H9 (cell line): ENCODE data around the gene FMN1. TPM values are rescaled to one million over a fixed set of nuclear protein-coding genes. Genes with fewer than 3 reads are reported as not detected.
"Not testable (repeated sequence)": the region's sequence is repeated elsewhere in the genome, so short reads cannot be mapped to it uniquely, and the experiment has no call there.

ENCODE experiments used
- DNase-seq: peaks from one replicate; pipeline ENCODE4 v3.0.0-alpha.2; 2017
- H2AFZ ChIP-seq: one replicate; pipeline ENCODE4 v1.6.1; 2013; ENCODE audit warnings: mild to moderate bottlenecking, low read length, control low read depth, moderate library complexity
- H2AK5ac ChIP-seq: 2 replicates; pipeline ENCODE4 v1.6.1; 2013; ENCODE audit warnings: low read length, control low read depth, mixed read lengths; ENCODE audit not compliant: insufficient read length
- H2BK120ac ChIP-seq: one replicate; pipeline ENCODE4 v1.6.1; 2013; ENCODE audit warnings: low read depth, mild to moderate bottlenecking, low read length, control low read depth, inconsistent platforms; ENCODE audit not compliant: poor library complexity, severe bottlenecking
- H2BK12ac ChIP-seq: 2 replicates; pipeline ENCODE4 v1.6.1; 2013; ENCODE audit warnings: low read length, control low read depth, mixed read lengths, low read depth; ENCODE audit not compliant: insufficient read length
- H2BK15ac ChIP-seq: 2 replicates; pipeline ENCODE4 v1.6.1; 2013; ENCODE audit warnings: low read depth, low read length, control low read depth
- H2BK20ac ChIP-seq: one replicate; pipeline ENCODE4 v1.6.1; 2013; ENCODE audit warnings: low read depth, mild to moderate bottlenecking, low read length, control low read depth, inconsistent platforms; ENCODE audit not compliant: poor library complexity, severe bottlenecking
- H2BK5ac ChIP-seq: 2 replicates; pipeline ENCODE4 v1.6.1; 2013; ENCODE audit warnings: low read length, control low read depth, mixed read lengths; ENCODE audit not compliant: insufficient read length
- H3K14ac ChIP-seq: 2 replicates; pipeline ENCODE4 v1.6.1; 2013; ENCODE audit warnings: low read length, control low read depth; ENCODE audit not compliant: insufficient read depth
- H3K18ac ChIP-seq: 2 replicates; pipeline ENCODE4 v1.6.1; 2013; ENCODE audit warnings: low read depth, mild to moderate bottlenecking, mixed read lengths, low read length, control low read depth; ENCODE audit not compliant: insufficient read length
- H3K23ac ChIP-seq: 2 replicates; pipeline ENCODE4 v1.6.1; 2013; ENCODE audit warnings: low read length, control low read depth, mixed read lengths, low read depth; ENCODE audit not compliant: insufficient read length
- H3K23me2 ChIP-seq: 2 replicates; pipeline ENCODE4 v1.6.1; 2013; ENCODE audit warnings: low read depth, mild to moderate bottlenecking, mixed read lengths, low read length, control low read depth; ENCODE audit not compliant: insufficient read length, poor library complexity, severe bottlenecking
- H3K27ac ChIP-seq: 2 replicates; pipeline ENCODE4 v1.5.1; 2013; ENCODE audit warnings: low read length, control low read depth, mixed read lengths, low read depth; ENCODE audit not compliant: insufficient read length
- H3K27me3 ChIP-seq: 2 replicates; pipeline ENCODE4 v1.6.1; 2013; ENCODE audit warnings: low read length, control low read depth, inconsistent platforms; ENCODE audit not compliant: insufficient read depth
- H3K4ac ChIP-seq: 2 replicates; pipeline ENCODE4 v1.6.1; 2013; ENCODE audit warnings: low read depth, mild to moderate bottlenecking, control low read depth, inconsistent platforms, low read length, moderate library complexity
- H3K4me1 ChIP-seq: 2 replicates; pipeline ENCODE4 v1.6.1; 2013; ENCODE audit warnings: low read length, control low read depth, inconsistent platforms; ENCODE audit not compliant: insufficient read depth
- H3K4me2 ChIP-seq: 2 replicates; pipeline ENCODE4 v1.6.1; 2013; ENCODE audit warnings: low read length, control low read depth, mixed read lengths; ENCODE audit not compliant: insufficient read length, insufficient read depth
- H3K56ac ChIP-seq: 2 replicates; pipeline ENCODE4 v1.6.1; 2013; ENCODE audit warnings: low read depth, mild to moderate bottlenecking, mixed read lengths, low read length, control low read depth; ENCODE audit not compliant: insufficient read length
- H3K79me1 ChIP-seq: 2 replicates; pipeline ENCODE4 v1.6.1; 2013; ENCODE audit warnings: low read depth, mild to moderate bottlenecking, moderate library complexity, low read length, control low read depth, inconsistent platforms; ENCODE audit not compliant: insufficient read depth, poor library complexity, severe bottlenecking
- H3K79me2 ChIP-seq: 2 replicates; pipeline ENCODE4 v1.6.1; 2013; ENCODE audit warnings: low read length, control low read depth, inconsistent platforms; ENCODE audit not compliant: insufficient read depth
- H3K9ac ChIP-seq: 2 replicates; pipeline ENCODE4 v1.6.1; 2013; ENCODE audit warnings: low read length, control low read depth, mixed read lengths; ENCODE audit not compliant: insufficient read length; ENCODE audit errors: extremely low read depth
- H3K9me3 ChIP-seq: one replicate; pipeline ENCODE4 v1.6.1; 2013; ENCODE audit warnings: low read depth, low read length, inconsistent platforms; ENCODE audit not compliant: control insufficient read depth
- H3T11ph ChIP-seq: one replicate; pipeline ENCODE4 v1.6.1; 2013; ENCODE audit warnings: mild to moderate bottlenecking, low read length, control low read depth, inconsistent platforms
- H4K20me1 ChIP-seq: one replicate; pipeline ENCODE4 v1.6.1; 2013; ENCODE audit not compliant: control insufficient read depth, insufficient read length, insufficient read depth
- H4K5ac ChIP-seq: 2 replicates; pipeline ENCODE4 v1.6.1; 2013; ENCODE audit warnings: low read depth, mild to moderate bottlenecking, mixed read lengths, low read length, control low read depth; ENCODE audit not compliant: insufficient read length
- H4K8ac ChIP-seq: replicated peaks from 2 replicates; pipeline ENCODE4 v1.6.1; 2013; ENCODE audit warnings: low read length, control low read depth, mixed read lengths, low read depth; ENCODE audit not compliant: insufficient read length
- H4K91ac ChIP-seq: 2 replicates; pipeline ENCODE4 v1.6.1; 2013; ENCODE audit warnings: low read depth, mild to moderate bottlenecking, moderate library complexity, mixed read lengths, low read length, control low read depth; ENCODE audit not compliant: insufficient read length
- H3K27ac Mint-ChIP-seq, 3 experiments: 2 replicates in 2 of 3; 3 replicates in 1 of 3; pipeline ENCODE4 v1.8.0; 2020 to 2021; ENCODE audit warnings: mixed read lengths in 3 of 3, mild to moderate bottlenecking in 1 of 3, moderate library complexity in 1 of 3
- H3K27me3 Mint-ChIP-seq: 2 replicates; pipeline ENCODE4 v1.8.0; 2021; ENCODE audit warnings: low read depth, mild to moderate bottlenecking, moderate library complexity, mixed read lengths
- H3K36me3 Mint-ChIP-seq, 3 experiments: 2 replicates in 2 of 3; 3 replicates in 1 of 3; pipeline ENCODE4 v1.8.0; 2020 to 2021; ENCODE audit warnings: low read depth in 3 of 3, mixed read lengths in 3 of 3; ENCODE audit not compliant: insufficient read depth in 1 of 3
- H3K4me1 Mint-ChIP-seq, 2 experiments: 2 replicates each; pipeline ENCODE4 v1.8.0; 2020; ENCODE audit warnings: mixed read lengths in 2 of 2
- H3K4me3 Mint-ChIP-seq, 2 experiments: 2 replicates in 1 of 2; 3 replicates in 1 of 2; pipeline ENCODE4 v1.8.0; 2020 to 2021; ENCODE audit warnings: mild to moderate bottlenecking in 2 of 2, mixed read lengths in 2 of 2, moderate library complexity in 1 of 2
- H3K9me3 Mint-ChIP-seq, 2 experiments: 2 replicates in 1 of 2; 3 replicates in 1 of 2; pipeline ENCODE4 v1.8.0; 2020; ENCODE audit warnings: mild to moderate bottlenecking in 2 of 2, mixed read lengths in 2 of 2, moderate library complexity in 1 of 2
- WGBS: extraction: QIAGEN DNeasy Blood & Tissue Kit; methylation state at CpG from one replicate; pipeline ENCODE4 v1.1.7; 2013; ENCODE audit warnings: missing lambda C conversion rate, low lambda C conversion rate, mixed read lengths; ENCODE audit not compliant: insufficient read length; ENCODE audit errors: extremely low coverage; 5-methylcytosine and 5-hydroxymethylcytosine counted together
- total RNA-seq: library from RNA; stranded (reverse); gene quantifications from 2 replicates; pipeline ENCODE4 v1.2.1, GENCODE V29; 2021
- TF ChIP-seq, protein P1 (sequence below): fragments of 200-600 bp; sonication (generic); conservative IDR thresholded peaks from 3 replicates; pipeline ENCODE4 v1.8.0; 2021; ENCODE audit warnings: antibody characterized with exemption, mild to moderate bottlenecking

The FMN1 gene
- total RNA-seq, 1 experiment from 2014 or later: 1.9 TPM

DNA sequence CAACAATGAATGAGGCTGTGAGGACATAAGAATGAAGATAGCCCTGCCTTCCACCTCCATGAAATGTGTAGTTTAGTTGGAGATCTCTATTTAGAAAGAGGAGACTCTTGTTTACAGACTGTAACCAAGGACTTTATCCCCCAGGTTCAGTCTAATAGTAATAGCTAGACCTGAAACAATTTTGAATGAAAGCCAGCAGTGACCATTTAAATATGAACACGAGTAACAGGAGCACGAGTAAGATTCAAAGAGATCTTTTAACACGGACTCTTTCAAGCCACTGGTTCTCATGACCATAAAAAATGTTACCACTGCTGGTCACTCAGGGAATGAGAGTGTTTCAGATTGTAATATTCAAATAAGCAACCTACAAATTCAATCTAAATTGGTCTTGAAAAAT, 123.1 kb downstream of the FMN1 start:
- WGBS: no CpG with 5 or more reads among the region's 3 CpGs
- Mint-ChIP-seq H3K4me3 (no peak overlapping the region), H3K36me3 (peaks cover 0 to 1% (median 0%) of the 10 kb centered on the region in 3 experiments; a peak in 2 of 7 replicates), H3K27ac (no peak overlapping the region), H3K27me3 (peaks cover 9% of the 10 kb centered on the region), H3K4me1 (peaks cover 28 to 32% of the 10 kb centered on the region in 2 experiments), H3K9me3 (no peaks in the 10 kb centered on the region)
- Histone ChIP-seq H2BK20ac (no peak overlapping the region), H2AK5ac (no peak overlapping the region), H3K27me3 (no peaks in the 10 kb centered on the region), H3K27ac (no peak overlapping the region), H3K23me2 (peaks cover 6% of the 10 kb centered on the region), H4K5ac (no peak overlapping the region), H3K23ac (no peak overlapping the region), H2BK15ac (no peak overlapping the region), H3K79me1 (no peaks in the 10 kb centered on the region), H2BK12ac (no peak overlapping the region), H4K91ac (no peak overlapping the region), H3K4me2 (no peak overlapping the region), H3K18ac (no peak overlapping the region), H3K79me2 (no peaks in the 10 kb centered on the region), H3K9ac (no peak overlapping the region), H3K14ac (no peak overlapping the region), H4K20me1 (no peaks in the 10 kb centered on the region), H2AFZ (no peak overlapping the region), H2BK120ac (no peak overlapping the region), H3K9me3 (no peaks in the 10 kb centered on the region), H2BK5ac (no peak overlapping the region), H4K8ac (no peak overlapping the region), H3K4me1 (peaks cover 21% of the 10 kb centered on the region), H3K56ac (no peak overlapping the region), H3K4ac (no peak overlapping the region), H3T11ph (no peak overlapping the region)
- TF ChIP-seq, protein P1, sequence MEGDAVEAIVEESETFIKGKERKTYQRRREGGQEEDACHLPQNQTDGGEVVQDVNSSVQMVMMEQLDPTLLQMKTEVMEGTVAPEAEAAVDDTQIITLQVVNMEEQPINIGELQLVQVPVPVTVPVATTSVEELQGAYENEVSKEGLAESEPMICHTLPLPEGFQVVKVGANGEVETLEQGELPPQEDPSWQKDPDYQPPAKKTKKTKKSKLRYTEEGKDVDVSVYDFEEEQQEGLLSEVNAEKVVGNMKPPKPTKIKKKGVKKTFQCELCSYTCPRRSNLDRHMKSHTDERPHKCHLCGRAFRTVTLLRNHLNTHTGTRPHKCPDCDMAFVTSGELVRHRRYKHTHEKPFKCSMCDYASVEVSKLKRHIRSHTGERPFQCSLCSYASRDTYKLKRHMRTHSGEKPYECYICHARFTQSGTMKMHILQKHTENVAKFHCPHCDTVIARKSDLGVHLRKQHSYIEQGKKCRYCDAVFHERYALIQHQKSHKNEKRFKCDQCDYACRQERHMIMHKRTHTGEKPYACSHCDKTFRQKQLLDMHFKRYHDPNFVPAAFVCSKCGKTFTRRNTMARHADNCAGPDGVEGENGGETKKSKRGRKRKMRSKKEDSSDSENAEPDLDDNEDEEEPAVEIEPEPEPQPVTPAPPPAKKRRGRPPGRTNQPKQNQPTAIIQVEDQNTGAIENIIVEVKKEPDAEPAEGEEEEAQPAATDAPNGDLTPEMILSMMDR: no peak
- no peak for DNase-seq

DNA sequence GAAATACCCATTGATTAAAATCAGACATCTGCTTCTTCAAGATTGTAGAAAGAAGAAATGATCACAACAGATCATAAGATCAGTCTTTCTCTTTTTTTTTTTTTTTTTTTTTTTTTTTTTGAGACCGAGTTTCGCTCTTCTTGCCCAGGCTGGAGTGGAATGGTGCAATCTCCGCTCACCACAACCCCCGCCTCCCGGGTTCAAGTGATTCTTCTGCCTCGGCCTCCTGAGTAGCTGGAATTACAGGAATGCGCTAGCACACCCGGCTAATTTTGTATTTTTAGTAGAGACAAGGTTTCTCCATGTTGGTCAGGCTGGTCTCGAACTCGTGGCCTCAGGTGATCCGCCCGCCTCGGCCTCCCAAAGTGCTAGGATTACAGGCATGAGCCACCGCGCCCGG, 124.6 kb downstream of the FMN1 start:
- DNase-seq, H4K20me1 ChIP-seq, H2BK12ac ChIP-seq, H2AK5ac ChIP-seq, H2BK15ac ChIP-seq, H3K27ac ChIP-seq, H3K27me3 Mint-ChIP-seq, H3K27ac Mint-ChIP-seq, H3K27me3 ChIP-seq, H3K4me3 Mint-ChIP-seq, H4K91ac ChIP-seq, H2AFZ ChIP-seq, H3K14ac ChIP-seq, H3T11ph ChIP-seq, H3K4me2 ChIP-seq, H4K5ac ChIP-seq, H2BK20ac ChIP-seq, H2BK120ac ChIP-seq, H3K9ac ChIP-seq, H3K9me3 Mint-ChIP-seq, H3K23me2 ChIP-seq, H3K36me3 Mint-ChIP-seq, H3K79me1 ChIP-seq, H2BK5ac ChIP-seq, H4K8ac ChIP-seq, H3K18ac ChIP-seq, H3K56ac ChIP-seq, H3K23ac ChIP-seq, H3K4ac ChIP-seq, H3K79me2 ChIP-seq, H3K9me3 ChIP-seq: not testable (repeated sequence)
- H3K4me1 Mint-ChIP-seq: peaks cover 28 to 37% of the 10 kb centered on the region in 2 experiments
- H3K4me1 ChIP-seq: peaks cover 23% of the 10 kb centered on the region
- WGBS: no CpG with 5 or more reads among the region's 16 CpGs
